ENCODE results near the gene DACH2. TPM values are rescaled to one million over a fixed set of nuclear protein-coding genes. Genes with fewer than 3 reads are reported as not detected.

Gene DACH2
- total and polyA plus RNA-seq, 2 donors from 2014 or later = 0.47 to 1.1 TPM

GRCh38 chrX:86370927-86371326 is 222.7 kb downstream of the DACH2 start:
- FAIRE-seq = no peak
- H3K9ac ChIP-seq (ENCODE audit: low read length in 3 of 3) = no peak overlapping the region
- intact Hi-C loops (cut with DNase I) = no loop called here
- no peak for DNase-seq
- no peak overlapping the region for H3K4me3 ChIP-seq (ENCODE audit: low read length in 3 of 3)
- H3K36me3 ChIP-seq (ENCODE audit: control insufficient read depth in 2 of 3, insufficient read depth in 3 of 3, low read length in 3 of 3) = no peaks in the 10 kb centered on the region
- no peak for TF ChIP-seq CTCF (IDR thresholded peaks at IDR 0.05; ENCODE audit: borderline replicate concordance, extremely low read depth, insufficient read depth)
- H3K27me3 ChIP-seq (ENCODE audit: control insufficient read depth, insufficient read depth, low read length) = no peaks in the 10 kb centered on the region
- no peak overlapping the region for H3K27ac ChIP-seq (ENCODE audit: low read depth in 2 of 2, low read length in 2 of 2)
- H3K9me3 ChIP-seq (ENCODE audit: control insufficient read depth in 2 of 3, insufficient read depth in 1 of 3, low read length in 3 of 3) = no peaks in the 10 kb centered on the region
- no peaks in the 10 kb centered on the region for H3K4me1 ChIP-seq (ENCODE audit: control insufficient read depth in 2 of 3, insufficient read depth in 2 of 3, low read depth in 1 of 3, low read length in 3 of 3)

GRCh38 chrX:86379209-86379608 is 231.0 kb downstream of the DACH2 start:
- no peak for DNase-seq
- H3K9ac ChIP-seq (ENCODE audit: low read length in 3 of 3) = no peak overlapping the region
- no peaks in the 10 kb centered on the region for H3K27me3 ChIP-seq (ENCODE audit: control insufficient read depth, insufficient read depth, low read length)
- H3K4me1 ChIP-seq (ENCODE audit: control insufficient read depth in 2 of 3, insufficient read depth in 2 of 3, low read depth in 1 of 3, low read length in 3 of 3) = no peaks in the 10 kb centered on the region
- intact Hi-C loops (cut with DNase I) = no loop called here
- H3K9me3 ChIP-seq (ENCODE audit: control insufficient read depth in 2 of 3, insufficient read depth in 1 of 3, low read length in 3 of 3) = no peaks in the 10 kb centered on the region
- no peak overlapping the region for H3K27ac ChIP-seq (ENCODE audit: low read depth in 2 of 2, low read length in 2 of 2)
- FAIRE-seq = no peak
- no peak for TF ChIP-seq CTCF (IDR thresholded peaks at IDR 0.05; ENCODE audit: borderline replicate concordance, extremely low read depth, insufficient read depth)
- no peak overlapping the region for H3K4me3 ChIP-seq (ENCODE audit: low read length in 3 of 3)
- no peaks in the 10 kb centered on the region for H3K36me3 ChIP-seq (ENCODE audit: control insufficient read depth in 2 of 3, insufficient read depth in 3 of 3, low read length in 3 of 3)

DNA sequence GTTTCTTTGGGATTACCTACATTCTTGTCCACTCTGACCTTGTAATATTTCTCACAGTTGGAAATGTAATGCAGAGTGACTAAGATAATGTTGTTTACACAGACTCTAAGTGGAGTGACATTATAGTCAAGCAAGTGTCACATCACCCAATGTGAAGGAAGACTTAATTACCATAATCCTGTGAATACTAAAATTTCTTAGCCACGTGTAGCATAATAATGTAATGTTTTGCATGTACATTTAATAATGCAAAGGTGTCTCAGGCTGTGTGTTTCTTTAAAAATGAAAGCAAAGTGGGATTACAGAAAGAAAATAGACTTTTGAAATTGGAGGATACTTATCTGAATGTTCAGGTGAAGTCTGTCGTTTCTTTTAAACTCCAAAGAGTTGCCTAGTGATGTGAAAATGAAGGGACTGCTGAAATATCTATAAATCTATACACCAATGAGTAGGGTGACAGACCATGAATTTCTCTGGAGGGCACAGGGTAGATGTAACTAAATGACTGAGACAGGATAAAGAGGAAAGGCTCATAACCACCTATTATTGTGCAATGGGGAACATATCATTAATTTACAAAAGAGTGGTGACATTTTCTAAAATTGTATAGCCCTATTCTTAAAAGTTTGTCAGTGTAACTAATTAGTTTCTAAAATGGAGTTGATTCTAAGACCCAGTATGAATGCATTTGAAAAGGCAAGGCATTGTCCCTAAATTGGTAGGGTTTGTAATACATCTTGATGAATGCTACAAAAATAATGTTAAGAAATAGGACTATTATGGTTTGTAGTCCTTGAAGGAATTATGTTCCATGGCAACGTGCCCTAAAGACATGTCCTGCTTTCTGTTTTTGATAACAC is 235.7 kb downstream of the DACH2 start:
- H3K4me3 ChIP-seq (ENCODE audit: low read length in 3 of 3) = no peak overlapping the region
- intact Hi-C loops (cut with DNase I) = no loop called here
- H3K9ac ChIP-seq (ENCODE audit: low read length in 3 of 3) = no peak overlapping the region
- no peak overlapping the region for H3K27ac ChIP-seq (ENCODE audit: low read depth in 2 of 2, low read length in 2 of 2)
- no peaks in the 10 kb centered on the region for H3K4me1 ChIP-seq (ENCODE audit: control insufficient read depth in 2 of 3, insufficient read depth in 2 of 3, low read depth in 1 of 3, low read length in 3 of 3)
- H3K9me3 ChIP-seq (ENCODE audit: control insufficient read depth in 2 of 3, insufficient read depth in 1 of 3, low read length in 3 of 3) = no peaks in the 10 kb centered on the region
- H3K36me3 ChIP-seq (ENCODE audit: control insufficient read depth in 2 of 3, insufficient read depth in 3 of 3, low read length in 3 of 3) = no peaks in the 10 kb centered on the region
- no peak for DNase-seq
- no peak for FAIRE-seq
- H3K27me3 ChIP-seq (ENCODE audit: control insufficient read depth, insufficient read depth, low read length) = no peaks in the 10 kb centered on the region
- no peak for TF ChIP-seq CTCF (IDR thresholded peaks at IDR 0.05; ENCODE audit: borderline replicate concordance, extremely low read depth, insufficient read depth)
